SKM-1 (cell line): ENCODE measurements around the gene PCDHB4.
"Not testable (repeated sequence)": the region's sequence is repeated elsewhere in the genome, so short reads cannot be mapped to it uniquely, and the experiment has no call there.

Experiments
- DNase-seq: peaks from one replicate; lab custom pipeline; 2025; ENCODE audit not compliant: unreplicated experiment; lab: John Stamatoyannopoulos, UW

The PCDHB4 gene

DNA sequence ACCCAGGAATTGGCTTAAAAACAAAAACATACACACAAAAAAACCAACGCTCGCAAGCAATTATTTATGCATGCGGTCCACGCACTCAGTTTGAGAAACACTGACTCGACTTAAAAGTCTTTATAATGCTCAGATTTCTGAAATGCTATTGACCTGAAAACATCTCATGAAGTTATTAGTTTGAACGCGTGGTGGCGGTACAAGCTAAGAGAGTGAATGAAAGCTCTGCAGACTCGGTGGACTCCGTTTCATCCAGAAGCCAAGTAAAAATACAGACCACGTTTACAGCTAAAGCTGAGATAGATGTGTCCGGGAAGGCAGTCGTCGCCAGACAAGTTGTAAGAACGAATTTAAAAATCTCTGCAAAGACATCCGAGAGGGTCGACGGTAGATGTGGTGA, 28.2 kb downstream of the PCDHB4 start, which contains the start of gene PCDHB6:
TSS of gene PCDHB6 (plus strand) at position 246 of the 400 bp plus-strand sequence. CDS start 201 bp downstream, outside the sequence.
- DNase-seq = no peak

DNA sequence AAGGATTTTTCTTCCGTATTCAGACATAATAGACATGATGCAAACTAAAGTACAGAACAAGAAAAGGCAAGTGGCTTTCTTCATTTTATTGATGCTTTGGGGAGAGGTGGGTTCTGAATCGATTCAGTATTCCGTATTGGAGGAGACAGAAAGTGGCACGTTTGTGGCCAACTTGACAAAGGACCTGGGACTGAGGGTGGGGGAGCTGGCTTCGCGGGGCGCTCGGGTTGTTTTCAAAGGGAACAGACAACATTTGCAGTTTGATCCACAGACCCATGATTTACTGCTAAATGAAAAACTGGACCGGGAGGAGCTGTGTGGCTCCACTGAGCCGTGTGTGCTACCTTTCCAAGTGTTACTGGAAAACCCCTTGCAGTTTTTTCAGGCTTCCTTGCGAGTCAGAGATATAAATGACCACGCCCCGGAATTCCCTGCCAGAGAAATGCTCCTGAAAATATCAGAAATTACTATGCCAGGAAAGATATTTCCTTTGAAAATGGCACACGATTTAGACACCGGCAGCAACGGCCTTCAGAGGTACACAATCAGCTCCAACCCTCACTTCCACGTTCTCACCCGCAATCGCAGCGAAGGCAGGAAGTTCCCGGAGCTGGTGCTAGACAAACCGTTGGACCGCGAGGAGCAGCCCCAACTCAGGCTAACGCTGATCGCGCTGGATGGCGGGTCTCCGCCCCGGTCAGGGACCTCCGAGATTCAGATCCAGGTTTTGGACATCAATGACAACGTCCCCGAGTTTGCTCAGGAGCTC, 28.8 kb downstream of the PCDHB4 start:
- DNase-seq = no peak

DNA sequence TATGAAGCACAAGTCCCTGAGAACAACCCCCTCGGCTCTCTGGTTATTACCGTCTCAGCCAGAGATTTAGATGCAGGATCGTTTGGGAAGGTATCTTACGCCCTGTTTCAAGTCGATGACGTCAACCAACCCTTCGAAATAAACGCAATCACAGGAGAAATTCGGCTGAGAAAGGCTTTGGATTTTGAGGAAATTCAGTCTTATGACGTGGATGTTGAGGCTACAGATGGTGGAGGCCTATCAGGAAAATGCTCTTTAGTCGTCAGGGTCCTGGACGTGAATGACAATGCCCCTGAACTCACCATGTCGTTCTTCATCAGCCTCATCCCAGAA, 29.3 kb downstream of the PCDHB4 start:
- no peak for DNase-seq

DNA sequence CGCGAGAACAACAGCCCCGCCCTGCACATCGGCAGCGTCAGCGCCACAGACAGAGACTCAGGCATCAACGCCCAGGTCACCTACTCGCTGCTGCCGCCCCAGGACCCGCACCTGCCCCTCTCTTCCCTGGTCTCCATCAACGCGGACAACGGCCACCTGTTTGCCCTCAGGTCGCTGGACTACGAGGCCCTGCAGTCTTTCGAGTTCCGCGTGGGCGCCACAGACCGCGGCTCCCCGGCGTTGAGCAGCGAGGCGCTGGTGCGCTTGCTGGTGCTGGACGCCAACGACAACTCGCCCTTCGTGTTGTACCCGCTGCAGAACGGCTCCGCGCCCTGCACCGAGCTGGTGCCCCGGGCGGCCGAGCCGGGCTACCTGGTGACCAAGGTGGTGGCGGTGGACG, 30.0 kb downstream of the PCDHB4 start:
- not testable (repeated sequence) for DNase-seq

DNA sequence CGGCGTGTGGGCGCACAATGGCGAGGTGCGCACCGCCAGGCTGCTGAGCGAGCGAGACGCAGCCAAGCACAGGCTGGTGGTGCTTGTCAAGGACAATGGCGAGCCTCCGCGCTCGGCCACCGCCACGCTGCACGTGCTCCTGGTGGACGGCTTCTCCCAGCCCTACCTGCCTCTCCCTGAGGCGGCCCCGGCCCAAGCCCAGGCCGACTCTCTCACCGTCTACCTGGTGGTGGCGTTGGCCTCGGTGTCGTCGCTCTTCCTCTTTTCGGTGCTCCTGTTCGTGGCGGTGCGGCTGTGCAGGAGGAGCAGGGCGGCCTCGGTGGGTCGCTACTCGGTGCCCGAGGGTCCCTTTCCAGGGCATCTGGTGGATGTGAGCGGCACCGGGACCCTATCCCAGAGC, 30.5 kb downstream of the PCDHB4 start:
- DNase-seq = not testable (repeated sequence)

DNA sequence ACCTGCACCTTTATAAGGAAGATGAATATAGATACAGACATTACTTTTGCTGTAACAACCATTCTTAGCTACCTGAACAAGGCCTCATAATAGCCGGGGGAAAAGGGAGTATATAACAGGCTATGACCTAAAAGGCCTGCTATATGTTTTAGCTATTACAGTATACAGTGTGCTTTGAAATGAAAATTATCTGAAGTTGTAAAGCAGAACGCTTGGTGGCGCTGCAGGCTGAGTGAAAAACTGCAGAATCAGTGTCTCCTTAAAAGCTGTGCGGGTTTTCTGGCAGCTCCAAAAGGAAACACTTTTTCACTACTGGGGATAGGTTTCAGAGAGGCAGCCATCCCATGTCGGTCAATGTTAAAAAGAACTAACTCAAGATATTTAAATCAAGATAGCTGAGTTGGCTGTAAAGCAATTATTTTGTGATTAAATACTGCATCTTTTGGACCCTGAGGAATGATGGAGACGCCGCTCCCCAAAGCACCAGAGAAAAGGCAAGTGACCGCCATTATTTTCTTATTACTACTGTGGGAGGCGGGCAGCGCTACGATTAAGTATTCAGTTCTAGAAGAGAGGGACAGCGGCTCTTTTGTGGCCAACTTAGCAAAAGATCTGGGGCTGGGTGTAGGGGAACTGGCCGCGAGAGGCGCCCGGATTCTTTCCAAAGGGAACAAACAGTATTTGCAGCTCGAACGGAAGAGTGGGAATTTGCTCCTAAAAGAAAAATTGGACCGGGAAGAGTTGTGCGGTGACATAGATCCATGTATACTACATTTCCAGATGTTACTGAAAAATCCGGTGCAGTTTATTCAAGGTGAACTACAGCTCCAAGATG, 34.1 kb downstream of the PCDHB4 start:
- no peak for DNase-seq

DNA sequence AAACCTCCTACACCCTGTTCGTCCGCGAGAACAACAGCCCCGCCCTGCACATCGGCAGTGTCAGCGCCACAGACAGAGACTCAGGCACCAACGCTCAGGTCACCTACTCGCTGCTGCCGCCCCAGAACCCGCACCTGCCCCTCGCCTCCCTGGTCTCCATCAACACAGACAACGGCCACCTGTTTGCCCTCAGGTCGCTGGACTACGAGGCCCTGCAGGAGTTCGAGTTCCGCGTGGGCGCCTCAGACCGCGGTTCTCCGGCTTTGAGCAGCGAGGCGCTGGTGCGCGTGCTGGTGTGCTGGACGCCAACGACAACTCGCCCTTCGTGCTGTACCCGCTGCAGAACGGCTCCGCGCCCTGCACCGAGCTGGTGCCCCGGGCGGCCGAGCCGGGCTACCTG, 35.7 kb downstream of the PCDHB4 start:
- not testable (repeated sequence) for DNase-seq

DNA sequence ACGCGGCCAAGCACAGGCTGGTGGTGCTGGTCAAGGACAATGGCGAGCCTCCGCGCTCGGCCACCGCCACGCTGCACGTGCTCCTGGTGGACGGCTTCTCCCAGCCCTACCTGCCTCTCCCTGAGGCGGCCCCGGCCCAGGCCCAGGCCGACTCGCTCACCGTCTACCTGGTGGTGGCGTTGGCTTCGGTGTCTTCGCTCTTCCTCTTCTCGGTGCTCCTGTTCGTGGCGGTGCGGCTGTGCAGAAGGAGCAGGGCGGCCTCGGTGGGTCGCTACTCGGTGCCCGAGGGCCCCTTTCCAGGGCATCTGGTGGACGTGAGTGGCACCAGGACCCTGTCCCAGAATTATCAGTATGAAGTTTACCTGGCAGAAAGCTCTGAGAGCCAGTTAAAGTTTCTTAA, 36.3 kb downstream of the PCDHB4 start:
- not testable (repeated sequence) for DNase-seq

DNA sequence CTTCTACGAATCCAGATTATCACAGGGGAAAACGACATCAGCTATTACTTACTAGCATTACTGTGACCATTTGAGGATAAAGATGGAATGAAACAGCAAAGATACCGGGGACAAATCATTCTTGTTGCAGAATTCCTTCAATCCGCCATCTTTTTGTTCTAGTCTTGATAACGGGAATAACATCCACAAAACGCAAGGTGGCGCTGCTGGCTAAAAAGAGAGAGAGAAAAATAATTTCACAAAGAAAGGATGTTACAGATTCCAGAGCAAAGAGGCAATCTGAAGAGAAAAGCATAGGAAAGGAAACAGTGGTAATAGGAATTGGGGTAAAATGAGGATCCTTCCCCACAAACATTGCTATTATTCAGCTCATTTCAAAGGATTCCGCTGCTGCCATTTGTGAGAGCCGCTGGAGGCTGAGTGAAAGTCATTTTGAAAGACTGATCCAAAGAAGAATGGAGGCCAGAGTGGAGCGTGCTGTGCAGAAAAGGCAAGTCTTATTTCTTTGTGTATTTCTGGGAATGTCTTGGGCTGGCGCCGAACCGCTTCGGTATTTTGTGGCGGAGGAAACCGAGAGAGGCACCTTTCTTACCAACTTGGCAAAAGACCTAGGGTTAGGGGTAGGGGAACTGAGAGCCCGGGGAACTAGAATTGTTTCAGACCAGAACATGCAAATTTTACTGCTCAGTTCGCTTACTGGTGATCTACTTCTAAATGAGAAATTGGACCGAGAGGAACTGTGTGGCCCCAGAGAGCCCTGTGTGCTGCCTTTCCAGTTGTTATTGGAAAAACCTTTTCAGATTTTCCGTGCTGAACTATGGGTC, 51.0 kb downstream of the PCDHB4 start, which contains the start of gene PCDHB7:
TSS of gene PCDHB7 (plus strand) at position 264 of the 824 bp plus-strand sequence. CDS start at position 456, 192 bp downstream.
- DNase-seq = no peak

DNA sequence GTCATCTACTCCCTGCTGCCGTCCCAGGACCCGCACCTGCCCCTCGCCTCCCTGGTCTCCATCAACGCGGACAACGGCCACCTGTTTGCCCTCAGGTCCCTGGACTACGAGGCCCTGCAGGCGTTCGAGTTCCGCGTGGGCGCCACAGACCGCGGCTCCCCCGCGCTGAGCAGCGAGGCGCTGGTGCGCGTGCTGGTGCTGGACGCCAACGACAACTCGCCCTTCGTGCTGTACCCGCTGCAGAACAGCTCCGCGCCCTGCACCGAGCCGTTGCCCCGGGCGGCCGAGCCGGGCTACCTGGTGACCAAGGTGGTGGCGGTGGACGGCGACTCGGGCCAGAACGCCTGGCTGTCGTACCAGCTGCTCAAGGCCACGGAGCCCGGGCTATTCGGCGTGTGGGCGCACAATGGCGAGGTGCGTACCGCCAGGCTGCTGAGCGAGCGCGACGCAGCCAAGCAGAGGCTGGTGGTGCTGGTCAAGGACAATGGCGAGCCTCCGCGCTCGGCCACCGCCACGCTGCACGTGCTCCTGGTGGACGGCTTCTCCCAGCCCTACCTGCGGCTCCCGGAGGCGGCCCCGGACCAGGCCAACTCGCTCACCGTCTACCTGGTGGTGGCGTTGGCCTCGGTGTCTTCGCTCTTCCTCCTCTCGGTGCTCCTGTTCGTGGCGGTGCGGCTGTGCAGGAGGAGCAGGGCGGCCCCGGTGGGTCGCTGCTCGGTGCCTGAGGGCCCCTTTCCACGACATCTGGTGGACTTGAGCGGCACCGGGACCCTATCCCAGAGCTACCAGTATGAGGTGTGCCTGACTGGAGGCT, 52.9 kb downstream of the PCDHB4 start:
- not testable (repeated sequence) for DNase-seq
